DOHH2 (cell line): ENCODE results near the gene CDK17.

Experiments
- H3F3A ChIP-seq: fragments of 200-600 bp; sonication (generic), shearing (Covaris generic); 2 replicates; pipeline ENCODE4 v1.6.0; 2016; ENCODE audit warnings: antibody characterized with exemption, mild to moderate bottlenecking; ENCODE audit not compliant: control insufficient read depth, insufficient read depth
- H3K27ac ChIP-seq: fragments of 200-600 bp; sonication (generic); 2 replicates; pipeline ENCODE4 v1.5.1; 2014; ENCODE audit warnings: low read depth, mild to moderate bottlenecking, low read length, moderate library complexity
- H3K27me3 ChIP-seq: fragments of 200-600 bp; sonication (generic); 2 replicates; pipeline ENCODE4 v1.6.1; 2014; ENCODE audit warnings: mild to moderate bottlenecking, low read length, mixed read lengths; ENCODE audit not compliant: control insufficient read depth
- H3K36me3 ChIP-seq: fragments of 200-600 bp; sonication (generic); 2 replicates; pipeline ENCODE4 v1.6.1; 2014; ENCODE audit warnings: mild to moderate bottlenecking, low read length, moderate library complexity, mixed read lengths; ENCODE audit not compliant: control insufficient read depth
- H3K4me1 ChIP-seq: fragments of 200-600 bp; sonication (generic); 2 replicates; pipeline ENCODE4 v1.6.1; 2014; ENCODE audit warnings: mild to moderate bottlenecking, low read length, mixed read lengths; ENCODE audit not compliant: control insufficient read depth
- H3K4me2 ChIP-seq: fragments of 200-600 bp; sonication (generic); 2 replicates; pipeline ENCODE4 v1.6.0; 2014; ENCODE audit warnings: mild to moderate bottlenecking, low read length, moderate library complexity
- H3K4me3 ChIP-seq: fragments of 200-600 bp; sonication (generic); 2 replicates; pipeline ENCODE4 v1.5.1; 2014; ENCODE audit warnings: mild to moderate bottlenecking, low read length, mixed read lengths
- H3K79me2 ChIP-seq: fragments of 200-600 bp; sonication (generic); 2 replicates; pipeline ENCODE4 v1.6.1; 2014; ENCODE audit warnings: mild to moderate bottlenecking, low read length, mixed read lengths; ENCODE audit not compliant: control insufficient read depth
- H3K9me2 ChIP-seq: fragments of 200-600 bp; sonication (generic); replicated peaks from 2 replicates; pipeline ENCODE4 v1.6.1; 2014; ENCODE audit warnings: mild to moderate bottlenecking, low read length, mixed read lengths; ENCODE audit not compliant: control insufficient read depth
- H3K9me3 ChIP-seq: fragments of 200-600 bp; sonication (generic); 2 replicates; pipeline ENCODE4 v1.6.1; 2014; ENCODE audit warnings: antibody characterized with exemption, low read length, mixed read lengths; ENCODE audit not compliant: control insufficient read depth, insufficient read depth
- H4K20me1 ChIP-seq: fragments of 200-600 bp; sonication (generic); 2 replicates; pipeline ENCODE4 v1.6.0; 2014; ENCODE audit warnings: low read depth, mild to moderate bottlenecking, antibody characterized with exemption, low read length, moderate library complexity; ENCODE audit not compliant: control insufficient read depth, insufficient read depth
- CTCF ChIP-seq: fragments of 200-600 bp; sonication (generic); IDR thresholded peaks from one replicate; pipeline ENCODE4 v1.5.1; 2014; ENCODE audit warnings: antibody characterized with exemption, mild to moderate bottlenecking, low read depth, low read length; ENCODE audit not compliant: poor library complexity, severe bottlenecking
- EZH2phosphoT487 ChIP-seq: fragments of 200-600 bp; sonication (generic); IDR thresholded peaks from 2 replicates; pipeline ENCODE4 v1.6.1; 2017; ENCODE audit warnings: borderline replicate concordance, mild to moderate bottlenecking, antibody characterized with exemption, low read length, moderate library complexity, mixed read lengths

CDK17 gene

GRCh38 chr12:96241431-96241830 is 158.8 kb downstream of the CDK17 start:
- peaks cover 11% of the 10 kb centered on the region; the same call in 1 of the 2 replicates for H3K79me2 ChIP-seq
- 0 out of 2 replicates have a peak, but pooled peaks cover 3% of the 10 kb centered on the region for H4K20me1 ChIP-seq
- no peaks in the 10 kb centered on the region for H3K9me3 ChIP-seq
- no peaks in the 10 kb centered on the region for H3K36me3 ChIP-seq
- TF ChIP-seq CTCF (no peak), EZH2phosphoT487 (no peak)
- H3K4me1 ChIP-seq: no peaks in the 10 kb centered on the region
- no peaks in the 10 kb centered on the region for H3F3A ChIP-seq
- H3K27ac ChIP-seq: no peak overlapping the region
- H3K9me2 ChIP-seq: no peaks in the 10 kb centered on the region
- H3K27me3 ChIP-seq: no peaks in the 10 kb centered on the region
- H3K4me2 ChIP-seq: no peak overlapping the region
- H3K4me3 ChIP-seq: no peak overlapping the region

- no peaks in the 10 kb centered on the region for H3F3A ChIP-seq
- H3K4me3 ChIP-seq: no peak overlapping the region
- no peaks in the 10 kb centered on the region for H3K36me3 ChIP-seq
- H3K4me1 ChIP-seq: no peaks in the 10 kb centered on the region
- no peaks in the 10 kb centered on the region for H3K9me2 ChIP-seq
- TF ChIP-seq CTCF: no peak
- TF ChIP-seq EZH2phosphoT487: no peak
- no peaks in the 10 kb centered on the region for H3K9me3 ChIP-seq
- peaks cover 11% of the 10 kb centered on the region; the same call in 1 of the 2 replicates for H3K79me2 ChIP-seq
- no peak overlapping the region for H3K27ac ChIP-seq
- no peak overlapping the region for H3K4me2 ChIP-seq
- H4K20me1 ChIP-seq: 0 out of 2 replicates have a peak, but pooled peaks cover 3% of the 10 kb centered on the region
- no peaks in the 10 kb centered on the region for H3K27me3 ChIP-seq
Measured at GRCh38 chr12:96240656-96241055, 159.6 kb downstream of the CDK17 start.

- H3K27me3 ChIP-seq: no peaks in the 10 kb centered on the region
- TF ChIP-seq CTCF (no peak), EZH2phosphoT487 (no peak)
- 0 out of 2 replicates have a peak, but pooled peaks cover 3% of the 10 kb centered on the region for H4K20me1 ChIP-seq
- no peaks in the 10 kb centered on the region; the same call in 1 of the 2 replicates for H3K36me3 ChIP-seq
- H3K4me3 ChIP-seq: no peak overlapping the region
- H3K4me2 ChIP-seq: no peak overlapping the region
- no peaks in the 10 kb centered on the region for H3K4me1 ChIP-seq
- peaks cover 11% of the 10 kb centered on the region; the same call in 1 of the 2 replicates for H3K79me2 ChIP-seq
- H3K9me2 ChIP-seq: no peaks in the 10 kb centered on the region
- H3K9me3 ChIP-seq: no peaks in the 10 kb centered on the region
- H3K27ac ChIP-seq: no peak overlapping the region
- H3F3A ChIP-seq: no peaks in the 10 kb centered on the region
Measured at GRCh38 chr12:96239711-96240635, 160.3 kb downstream of the CDK17 start.
